Progenitor cell of endocrine pancreas (in vitro differentiated cells): ENCODE measurements around the gene UPF3A. TPM values are rescaled to one million over a fixed set of nuclear protein-coding genes. Genes with fewer than 3 reads are reported as not detected.
"Not testable (repeated sequence)": the region's sequence is repeated elsewhere in the genome, so short reads cannot be mapped to it uniquely, and the experiment has no call there.

Experiments used
- DNase-seq: peaks from one replicate; pipeline ENCODE4 v3.0.0; 2021; ENCODE audit warnings: low spot score; ENCODE audit not compliant: unreplicated experiment
- H3K27ac Mint-ChIP-seq: 2 replicates; pipeline ENCODE4 v1.8.0; 2021; ENCODE audit warnings: mild to moderate bottlenecking, moderate library complexity, mixed read lengths
- H3K27me3 Mint-ChIP-seq: 2 replicates; pipeline ENCODE4 v1.8.0; 2021; ENCODE audit warnings: mixed read lengths
- H3K36me3 Mint-ChIP-seq: 2 replicates; pipeline ENCODE4 v1.8.0; 2022; ENCODE audit warnings: mixed read lengths; ENCODE audit not compliant: insufficient read depth
- H3K4me1 Mint-ChIP-seq: 2 replicates; pipeline ENCODE4 v1.8.0; 2021; ENCODE audit warnings: low read depth, mixed read lengths
- H3K4me3 Mint-ChIP-seq: 2 replicates; pipeline ENCODE4 v1.8.0; 2021; ENCODE audit warnings: low read depth, mild to moderate bottlenecking, moderate library complexity, mixed read lengths
- H3K9me3 Mint-ChIP-seq: 2 replicates; pipeline ENCODE4 v1.8.0; 2021; ENCODE audit warnings: low read depth, mixed read lengths
- CTCF ChIP-seq: fragments of 200-600 bp; sonication (generic); IDR thresholded peaks from one replicate; pipeline ENCODE4 v1.5.0; 2021; ENCODE audit warnings: antibody characterized with exemption, mild to moderate bottlenecking; ENCODE audit not compliant: unreplicated experiment
- total RNA-seq: library from RNA; stranded (reverse); gene quantifications from 2 replicates; pipeline ENCODE4 v1.2.1, GENCODE V29; 2021

UPF3A gene
- total RNA-seq, 1 donor from 2014 or later: 149 TPM

DNA sequence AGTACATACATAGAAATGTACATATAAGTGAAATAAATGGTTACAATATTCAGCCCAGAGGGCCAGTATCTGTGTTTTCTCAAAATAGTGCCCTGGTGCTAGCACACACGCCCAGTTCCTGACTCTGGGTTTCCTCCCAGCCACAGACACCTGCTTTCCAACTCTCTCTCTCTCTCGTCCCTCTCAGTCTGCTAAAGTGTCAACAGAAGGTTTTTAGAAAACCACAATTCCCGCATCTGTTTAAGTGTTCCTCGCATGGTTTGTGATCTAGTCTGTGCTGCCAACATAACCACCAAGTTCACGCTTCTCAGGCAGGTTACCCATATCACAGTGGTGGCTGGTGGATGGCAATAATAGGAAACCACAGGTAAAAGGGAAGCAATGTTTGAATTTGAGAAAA lies 17.8 kb upstream of the UPF3A start:
- Mint-ChIP-seq H3K36me3 (peaks cover 38% of the 10 kb centered on the region), H3K27ac (no peak overlapping the region), H3K4me3 (no peak overlapping the region), H3K9me3 (no peaks in the 10 kb centered on the region), H3K4me1 (no peaks in the 10 kb centered on the region), H3K27me3 (no peaks in the 10 kb centered on the region)
- no peak for TF ChIP-seq CTCF
- DNase-seq: no peak

DNA sequence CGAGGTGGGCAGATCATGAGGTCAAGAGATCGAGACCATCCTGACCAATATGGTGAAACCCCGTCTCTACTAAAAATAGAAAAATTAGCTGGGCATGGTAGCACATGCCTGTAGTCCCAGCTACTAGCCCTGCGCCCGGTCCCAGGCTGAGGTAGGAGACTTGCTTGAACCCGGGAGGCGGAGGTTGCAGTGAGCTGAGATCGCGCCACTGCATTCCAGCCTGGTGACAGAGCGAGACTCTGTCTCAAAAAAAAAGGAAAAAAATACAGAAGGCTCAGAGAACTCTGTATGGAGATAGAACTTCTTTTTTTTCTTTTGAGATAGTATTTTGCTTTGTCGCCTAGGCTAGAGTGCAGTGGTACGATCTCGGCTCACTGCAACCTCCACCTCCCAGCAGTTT lies 17.1 kb upstream of the UPF3A start:
- not testable (repeated sequence) for H3K27me3 Mint-ChIP-seq, DNase-seq, H3K4me1 Mint-ChIP-seq, H3K4me3 Mint-ChIP-seq, H3K9me3 Mint-ChIP-seq, H3K27ac Mint-ChIP-seq
- H3K36me3 Mint-ChIP-seq: peaks cover 41% of the 10 kb centered on the region

- Mint-ChIP-seq H3K27me3 (no peaks in the 10 kb centered on the region), H3K4me1 (no peaks in the 10 kb centered on the region), H3K4me3 (no peak overlapping the region), H3K36me3 (peaks cover 38% of the 10 kb centered on the region), H3K27ac (peak overlapping the region; percentile 24), H3K9me3 (no peaks in the 10 kb centered on the region)
- no peak for TF ChIP-seq CTCF
- DNase-seq: no peak
Observed at GRCh38 chr13:114264886-114265611, 16.4 kb upstream of the UPF3A start.

DNA sequence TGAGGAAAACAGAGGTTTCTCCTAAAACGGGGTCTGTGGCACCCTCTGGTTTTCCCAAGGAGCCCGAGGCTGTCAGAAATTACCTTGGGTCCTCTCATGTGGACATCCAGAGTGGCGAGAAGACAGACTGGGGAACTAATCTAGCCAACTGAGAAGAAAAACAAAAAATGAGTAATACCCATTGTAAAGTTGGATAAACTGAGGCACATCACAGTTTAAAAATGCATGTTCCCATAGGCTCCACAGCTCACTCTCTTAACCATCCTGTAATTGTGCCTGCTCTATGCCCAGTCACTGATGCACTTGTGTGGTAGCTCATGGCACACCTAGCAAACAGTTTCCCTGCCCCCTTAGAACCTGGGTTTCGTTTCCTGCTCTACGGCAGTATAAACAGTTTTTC lies 15.2 kb upstream of the UPF3A start:
- no peak overlapping the region for H3K4me3 Mint-ChIP-seq
- H3K36me3 Mint-ChIP-seq: peaks cover 37% of the 10 kb centered on the region
- no peaks in the 10 kb centered on the region for H3K27me3 Mint-ChIP-seq
- no peaks in the 10 kb centered on the region for H3K9me3 Mint-ChIP-seq
- no peak for TF ChIP-seq CTCF
- no peaks in the 10 kb centered on the region for H3K4me1 Mint-ChIP-seq
- DNase-seq: no peak
- H3K27ac Mint-ChIP-seq: no peak overlapping the region

DNA sequence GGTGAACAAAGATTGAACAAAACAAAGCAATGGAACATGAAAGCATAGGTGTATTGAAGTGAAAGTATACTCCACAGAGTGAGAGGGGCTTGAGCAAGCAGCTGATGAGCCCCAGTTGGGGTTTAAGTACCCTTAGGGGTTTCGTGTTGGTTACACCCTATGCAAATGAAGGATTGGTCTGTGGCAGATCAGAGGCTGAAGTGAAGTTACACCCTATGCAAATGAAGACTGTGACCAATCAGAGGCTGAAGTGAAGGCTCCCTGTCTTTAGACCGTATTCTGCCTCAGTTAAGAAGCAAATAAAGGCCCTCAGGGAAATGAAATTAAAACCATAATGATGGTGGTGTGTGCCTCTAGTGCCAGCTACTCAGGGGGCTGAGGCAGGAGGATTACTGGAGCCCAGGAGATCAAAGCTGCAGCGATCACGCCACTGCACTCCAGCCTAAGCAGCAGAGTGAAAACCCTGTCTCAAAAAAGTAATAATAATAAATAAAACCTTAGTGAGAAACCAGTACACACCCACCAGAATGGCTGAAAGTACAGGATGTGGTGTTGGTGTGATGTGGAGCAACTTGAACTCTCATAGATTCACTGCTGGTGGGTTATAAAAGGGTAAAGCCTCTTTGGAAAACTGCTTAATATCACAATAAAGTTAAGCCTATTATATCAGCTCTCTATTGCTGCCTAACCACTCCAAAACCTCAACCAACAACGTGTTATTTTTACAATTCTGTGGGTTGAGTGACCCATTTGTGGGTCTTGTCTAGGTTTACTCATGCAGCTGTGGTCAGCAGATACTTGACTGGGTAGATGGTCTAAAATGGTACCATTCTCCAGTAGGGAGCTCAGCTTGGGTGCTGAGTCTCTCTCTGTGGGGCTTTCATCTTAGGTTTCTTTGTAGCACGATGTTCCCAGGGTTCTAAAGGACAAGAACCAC lies 12.8 kb upstream of the UPF3A start:
- no peak for DNase-seq
- Mint-ChIP-seq H3K9me3 (no peaks in the 10 kb centered on the region), H3K27me3 (no peaks in the 10 kb centered on the region), H3K4me1 (no peaks in the 10 kb centered on the region), H3K27ac (no peak overlapping the region), H3K4me3 (no peak overlapping the region), H3K36me3 (peaks cover 43% of the 10 kb centered on the region)
- no peak for TF ChIP-seq CTCF
